Measurements from ENCODE around the gene PPM1M. TPM values are rescaled to one million over a fixed set of nuclear protein-coding genes. Genes with fewer than 3 reads are reported as not detected.
A peak's percentile ranks its signal among the peaks of the same experiment; 100 is the strongest.

PPM1M gene
- total and polyA plus RNA-seq, 10 of the 15 experiments (the other 5 are each of a cell fraction or from before 2014, with no cell fraction given), result 7.3 to 24.8 (median 15.8) TPM

GRCh38 chr3:52238761-52239701 is 6.5 kb upstream of the PPM1M start, which contains the start of gene TWF2 (continued):
- TF ChIP-seq MLLT1 (IDR thresholded peaks at IDR 0.05) (no peak), BMI1 (IDR thresholded peaks at IDR 0.05; ENCODE audit: borderline replicate concordance) (no peak), POU2F2 (IDR thresholded peaks at IDR 0.05; ENCODE audit: borderline replicate concordance, low read depth, low read length) (0 out of 3 replicates have a peak, but pooled peaks have one; percentile 30), ZNF24 (IDR thresholded peaks at IDR 0.05) (no peak), ZNF622 (IDR thresholded peaks at IDR 0.05) (no peak), JUNB (IDR thresholded peaks at IDR 0.05) (no peak), FOS (IDR thresholded peaks at IDR 0.05; ENCODE audit: borderline replicate concordance, extremely low read depth, insufficient read length) (no peak), SREBF2 (IDR thresholded peaks at IDR 0.05; ENCODE audit: low read length) (no peak), SIN3A (IDR thresholded peaks at IDR 0.05; ENCODE audit: low read depth, low read length) (0 out of 2 replicates have a peak, but pooled peaks have one; percentile 29), IRF5 (IDR thresholded peaks at IDR 0.05; ENCODE audit: borderline replicate concordance) (no peak), ZSCAN29 (IDR thresholded peaks at IDR 0.05) (no peak), RBBP5 (conservative IDR thresholded peaks at IDR 0.05) (no peak), NRF1 (conservative IDR thresholded peaks at IDR 0.05; ENCODE audit: low read depth, low read length) (peak; percentile 78), KAT2A (conservative IDR thresholded peaks at IDR 0.05; ENCODE audit: control insufficient read depth, low read depth, low read length) (no peak), CHD2 (IDR thresholded peaks at IDR 0.05; ENCODE audit: borderline replicate concordance, low read depth, low read length) (no peak)
